Neural cell (in vitro differentiated cells): ENCODE data around the gene ADAT1. TPM values are rescaled to one million over a fixed set of nuclear protein-coding genes. Genes with fewer than 3 reads are reported as not detected.

ENCODE experiments used
- H2AFZ ChIP-seq: fragments of 200-600, 300-800 bp; sonication (generic), shearing (Covaris generic); 2 replicates; pipeline ENCODE4 v1.6.0; 2014; ENCODE audit warnings: low read depth, mild to moderate bottlenecking, antibody characterized with exemption, low read length, moderate library complexity
- H3F3A ChIP-seq: fragments of 200-600 bp; shearing (Covaris generic); 2 replicates; pipeline ENCODE4 v1.6.1; 2016; ENCODE audit warnings: mild to moderate bottlenecking, moderate library complexity, mixed read lengths, antibody characterized with exemption, low read length; ENCODE audit not compliant: insufficient read depth, poor library complexity, severe bottlenecking
- H3K27ac ChIP-seq: fragments of 200-600, 300-800 bp; sonication (generic), shearing (Covaris generic); 2 replicates; pipeline ENCODE4 v1.5.1; 2014; ENCODE audit warnings: mild to moderate bottlenecking, low read length, moderate library complexity
- H3K27me3 ChIP-seq: fragments of 300-800, 200-600 bp; sonication (generic), shearing (Covaris generic); 2 replicates; pipeline ENCODE4 v1.6.0; 2014; ENCODE audit warnings: mild to moderate bottlenecking, low read depth, low read length, moderate library complexity; ENCODE audit not compliant: insufficient read depth
- H3K36me3 ChIP-seq: fragments of 300-800, 200-600 bp; sonication (generic), shearing (Covaris generic); 2 replicates; pipeline ENCODE4 v1.5.1; 2014; ENCODE audit warnings: mild to moderate bottlenecking, antibody characterized with exemption, low read length, moderate library complexity; ENCODE audit not compliant: insufficient read depth
- H3K4me2 ChIP-seq: fragments of 300-800, 200-600 bp; sonication (generic), shearing (Covaris generic); 2 replicates; pipeline ENCODE4 v1.6.0; 2014; ENCODE audit warnings: mild to moderate bottlenecking, low read length
- H3K4me3 ChIP-seq: fragments of 300-800, 200-600 bp; sonication (generic), shearing (Covaris generic); 2 replicates; pipeline ENCODE4 v1.5.1; 2014; ENCODE audit warnings: mild to moderate bottlenecking, low read length, moderate library complexity
- H3K79me2 ChIP-seq: fragments of 200-600 bp; shearing (Covaris generic); replicated peaks from 2 replicates; pipeline ENCODE4 v1.6.0; 2014; ENCODE audit warnings: mild to moderate bottlenecking, low read length, moderate library complexity; ENCODE audit not compliant: insufficient read depth
- H3K9ac ChIP-seq: fragments of 300-800, 200-600 bp; sonication (generic), shearing (Covaris generic); 2 replicates; pipeline ENCODE4 v1.6.1; 2016; ENCODE audit warnings: mild to moderate bottlenecking, low read length, mixed read lengths
- H3K9me2 ChIP-seq: fragments of 200-600 bp; shearing (Covaris generic); 2 replicates; pipeline ENCODE4 v1.6.1; 2016; ENCODE audit warnings: mild to moderate bottlenecking, low read length, mixed read lengths; ENCODE audit not compliant: insufficient read depth
- H3K9me3 ChIP-seq: fragments of 200-600, 300-800 bp; sonication (generic), shearing (Covaris generic); 2 replicates; pipeline ENCODE4 v1.6.1; 2016; ENCODE audit warnings: mild to moderate bottlenecking, mixed run types, low read length, moderate library complexity, mixed read lengths
- H4K20me1 ChIP-seq: fragments of 200-600 bp; shearing (Covaris generic); 2 replicates; pipeline ENCODE4 v1.6.1; 2016; ENCODE audit warnings: mild to moderate bottlenecking, mixed run types; ENCODE audit not compliant: insufficient read depth
- EP300 ChIP-seq: fragments of 450-650 bp; conservative IDR thresholded peaks from 2 replicates; pipeline ENCODE4 v1.6.1; 2014; ENCODE audit warnings: antibody characterized with exemption, mild to moderate bottlenecking, moderate library complexity; ENCODE audit not compliant: poor library complexity, severe bottlenecking
- EZH2 ChIP-seq: fragments of 200-600, 300-800 bp; shearing (Covaris generic), sonication (generic); IDR thresholded peaks from 2 replicates; pipeline ENCODE4 v1.6.1; 2014; ENCODE audit warnings: antibody characterized with exemption, low read length, borderline replicate concordance, mild to moderate bottlenecking; ENCODE audit not compliant: insufficient read depth, poor library complexity, severe bottlenecking
- POLR2AphosphoS5 ChIP-seq: IDR thresholded peaks from 2 replicates; pipeline ENCODE4 v1.6.1; 2012
- RAD21 ChIP-seq: fragments of 450-650 bp; conservative IDR thresholded peaks from 2 replicates; pipeline ENCODE4 v1.6.1; 2014; ENCODE audit warnings: antibody characterized with exemption, mild to moderate bottlenecking, moderate library complexity
- SMC3 ChIP-seq: fragments of 450-650 bp; conservative IDR thresholded peaks from 2 replicates; pipeline ENCODE4 v1.6.1; 2014; ENCODE audit warnings: antibody characterized with exemption, mild to moderate bottlenecking, moderate library complexity; ENCODE audit not compliant: poor library complexity
- TAF1 ChIP-seq: IDR thresholded peaks from 2 replicates; pipeline ENCODE4 v1.6.1; 2012; ENCODE audit warnings: low read depth
- polyA plus RNA-seq: library from polyadenylated mRNA; depleted of rRNA; stranded (reverse); fragments of >200 nt; gene quantifications from 2 replicates; pipeline ENCODE4 v1.2.3, GENCODE V29; 2014
- TF ChIP-seq, protein P1 (sequence below): IDR thresholded peaks from 2 replicates; pipeline ENCODE4 v1.6.1; 2012; ENCODE audit warnings: borderline replicate concordance
- TF ChIP-seq, protein P2 (sequence below): fragments of 450-650 bp; IDR thresholded peaks from 2 replicates; pipeline ENCODE4 v1.5.1; 2014; ENCODE audit warnings: antibody characterized with exemption, mild to moderate bottlenecking, moderate library complexity; ENCODE audit not compliant: poor library complexity, severe bottlenecking

The ADAT1 gene
- polyA plus RNA-seq, 1 donor from 2014 or later = 62.8 TPM

DNA sequence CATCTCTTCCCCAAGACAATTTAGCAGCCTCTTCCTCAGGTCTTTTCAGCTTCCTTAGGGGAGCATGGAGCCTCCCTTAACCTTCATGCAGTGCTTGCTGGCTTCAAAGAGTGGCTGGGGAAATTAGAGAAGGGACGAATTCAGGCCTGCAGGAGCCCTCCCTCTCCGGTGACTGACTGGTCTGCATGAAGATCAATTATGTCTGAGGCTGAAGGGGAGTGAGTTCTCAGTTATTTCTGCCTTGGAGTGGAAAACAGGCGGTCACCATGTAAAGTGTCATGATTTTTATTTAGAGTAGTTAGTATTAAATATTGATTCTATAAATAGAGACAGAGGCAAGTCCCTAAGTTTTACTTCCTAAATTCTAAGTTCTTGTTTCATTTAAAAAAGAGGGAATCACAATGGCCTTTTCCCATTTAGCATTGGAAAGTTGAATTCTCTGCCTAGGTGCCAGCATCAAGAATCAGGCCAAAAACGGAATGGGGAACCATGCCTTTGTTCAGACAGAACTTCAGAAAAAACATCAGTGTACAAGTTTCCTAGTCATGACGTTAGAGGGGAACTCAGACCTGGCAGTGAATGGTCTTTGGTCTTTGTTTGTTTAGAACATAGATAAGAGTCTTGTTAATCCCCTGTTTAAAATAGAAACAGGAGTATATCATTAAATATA is 52.5 kb downstream of the ADAT1 start:
- Histone ChIP-seq H3K36me3 (peaks cover 15% of the 10 kb centered on the region), H3F3A (no peaks in the 10 kb centered on the region), H3K4me3 (no peak overlapping the region), H3K27ac (no peak overlapping the region), H2AFZ (no peak overlapping the region), H3K9me3 (no peaks in the 10 kb centered on the region), H3K9ac (no peak overlapping the region), H3K9me2 (no peaks in the 10 kb centered on the region), H4K20me1 (peaks cover 12% of the 10 kb centered on the region), H3K4me2 (no peak overlapping the region), H3K79me2 (peaks cover 18% of the 10 kb centered on the region), H3K27me3 (no peaks in the 10 kb centered on the region)
- TF ChIP-seq POLR2AphosphoS5 = no peak
- TF ChIP-seq TAF1 = no peak
- TF ChIP-seq, protein P1, sequence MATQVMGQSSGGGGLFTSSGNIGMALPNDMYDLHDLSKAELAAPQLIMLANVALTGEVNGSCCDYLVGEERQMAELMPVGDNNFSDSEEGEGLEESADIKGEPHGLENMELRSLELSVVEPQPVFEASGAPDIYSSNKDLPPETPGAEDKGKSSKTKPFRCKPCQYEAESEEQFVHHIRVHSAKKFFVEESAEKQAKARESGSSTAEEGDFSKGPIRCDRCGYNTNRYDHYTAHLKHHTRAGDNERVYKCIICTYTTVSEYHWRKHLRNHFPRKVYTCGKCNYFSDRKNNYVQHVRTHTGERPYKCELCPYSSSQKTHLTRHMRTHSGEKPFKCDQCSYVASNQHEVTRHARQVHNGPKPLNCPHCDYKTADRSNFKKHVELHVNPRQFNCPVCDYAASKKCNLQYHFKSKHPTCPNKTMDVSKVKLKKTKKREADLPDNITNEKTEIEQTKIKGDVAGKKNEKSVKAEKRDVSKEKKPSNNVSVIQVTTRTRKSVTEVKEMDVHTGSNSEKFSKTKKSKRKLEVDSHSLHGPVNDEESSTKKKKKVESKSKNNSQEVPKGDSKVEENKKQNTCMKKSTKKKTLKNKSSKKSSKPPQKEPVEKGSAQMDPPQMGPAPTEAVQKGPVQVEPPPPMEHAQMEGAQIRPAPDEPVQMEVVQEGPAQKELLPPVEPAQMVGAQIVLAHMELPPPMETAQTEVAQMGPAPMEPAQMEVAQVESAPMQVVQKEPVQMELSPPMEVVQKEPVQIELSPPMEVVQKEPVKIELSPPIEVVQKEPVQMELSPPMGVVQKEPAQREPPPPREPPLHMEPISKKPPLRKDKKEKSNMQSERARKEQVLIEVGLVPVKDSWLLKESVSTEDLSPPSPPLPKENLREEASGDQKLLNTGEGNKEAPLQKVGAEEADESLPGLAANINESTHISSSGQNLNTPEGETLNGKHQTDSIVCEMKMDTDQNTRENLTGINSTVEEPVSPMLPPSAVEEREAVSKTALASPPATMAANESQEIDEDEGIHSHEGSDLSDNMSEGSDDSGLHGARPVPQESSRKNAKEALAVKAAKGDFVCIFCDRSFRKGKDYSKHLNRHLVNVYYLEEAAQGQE = no peak
- no peak for TF ChIP-seq SMC3
- TF ChIP-seq, protein P2, sequence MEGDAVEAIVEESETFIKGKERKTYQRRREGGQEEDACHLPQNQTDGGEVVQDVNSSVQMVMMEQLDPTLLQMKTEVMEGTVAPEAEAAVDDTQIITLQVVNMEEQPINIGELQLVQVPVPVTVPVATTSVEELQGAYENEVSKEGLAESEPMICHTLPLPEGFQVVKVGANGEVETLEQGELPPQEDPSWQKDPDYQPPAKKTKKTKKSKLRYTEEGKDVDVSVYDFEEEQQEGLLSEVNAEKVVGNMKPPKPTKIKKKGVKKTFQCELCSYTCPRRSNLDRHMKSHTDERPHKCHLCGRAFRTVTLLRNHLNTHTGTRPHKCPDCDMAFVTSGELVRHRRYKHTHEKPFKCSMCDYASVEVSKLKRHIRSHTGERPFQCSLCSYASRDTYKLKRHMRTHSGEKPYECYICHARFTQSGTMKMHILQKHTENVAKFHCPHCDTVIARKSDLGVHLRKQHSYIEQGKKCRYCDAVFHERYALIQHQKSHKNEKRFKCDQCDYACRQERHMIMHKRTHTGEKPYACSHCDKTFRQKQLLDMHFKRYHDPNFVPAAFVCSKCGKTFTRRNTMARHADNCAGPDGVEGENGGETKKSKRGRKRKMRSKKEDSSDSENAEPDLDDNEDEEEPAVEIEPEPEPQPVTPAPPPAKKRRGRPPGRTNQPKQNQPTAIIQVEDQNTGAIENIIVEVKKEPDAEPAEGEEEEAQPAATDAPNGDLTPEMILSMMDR = no peak
- TF ChIP-seq EP300 = no peak
- no peak for TF ChIP-seq RAD21
- TF ChIP-seq EZH2 = no peak

DNA sequence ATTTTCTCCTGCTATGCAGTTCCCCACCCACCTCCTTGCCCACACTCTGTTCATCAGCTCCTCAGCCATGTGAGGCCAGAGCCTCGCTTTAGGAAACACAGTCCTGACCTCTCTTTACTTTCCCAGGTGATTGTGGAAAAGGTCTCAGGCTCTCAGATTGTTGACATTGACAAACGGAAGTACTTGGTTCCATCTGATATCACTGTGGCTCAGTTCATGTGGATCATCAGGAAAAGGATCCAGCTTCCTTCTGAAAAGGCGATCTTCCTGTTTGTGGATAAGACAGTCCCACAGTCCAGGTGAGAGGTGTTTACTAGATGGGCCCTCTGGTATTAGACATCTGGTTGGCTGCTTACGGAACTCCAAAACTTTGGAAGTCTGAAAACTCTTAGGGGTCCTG is 55.2 kb downstream of the ADAT1 start:
- Histone ChIP-seq H2AFZ (no peak overlapping the region), H3K36me3 (peaks cover 7% of the 10 kb centered on the region), H3K27ac (no peak overlapping the region), H3K27me3 (no peaks in the 10 kb centered on the region), H3K4me2 (no peak overlapping the region), H3K9me2 (no peaks in the 10 kb centered on the region), H3F3A (no peaks in the 10 kb centered on the region), H4K20me1 (peaks cover 12% of the 10 kb centered on the region), H3K9me3 (no peaks in the 10 kb centered on the region), H3K79me2 (peaks cover 18% of the 10 kb centered on the region), H3K9ac (no peak overlapping the region), H3K4me3 (peak overlapping the region; percentile 99)
- TF ChIP-seq RAD21 (no peak), SMC3 (no peak), POLR2AphosphoS5 (no peak), TAF1 (no peak), EZH2 (no peak)
- TF ChIP-seq, protein P1 = no peak
- TF ChIP-seq, protein P2 = no peak
